Measurements from ENCODE around the gene OR51G2.

OR51G2 gene

DNA sequence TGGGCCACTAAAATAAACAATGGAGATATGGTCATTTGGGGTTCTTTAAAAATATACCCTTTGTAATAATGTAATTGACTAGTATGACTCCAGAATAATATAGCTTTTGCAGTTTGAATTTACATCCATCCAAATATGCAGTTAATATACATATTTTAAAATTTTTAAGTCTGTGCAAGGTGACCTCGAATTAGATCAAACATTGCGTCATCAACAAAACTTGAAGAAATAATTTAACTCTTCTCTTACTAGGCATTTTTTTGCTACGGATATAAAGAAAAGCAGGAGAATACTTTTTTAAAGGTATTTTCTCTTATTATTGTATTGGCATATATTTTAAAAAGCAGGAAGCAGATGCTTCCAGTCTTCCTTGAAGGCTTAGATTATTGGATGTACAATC is 17.6 kb upstream of the OR51G2 start:
- Mint-ChIP-seq H3K4me3 (no peak overlapping the region), H3K36me3 (ENCODE audit: low read depth) (no peaks in the 10 kb centered on the region), H3K9me3 (peaks cover 6% of the 10 kb centered on the region)

DNA sequence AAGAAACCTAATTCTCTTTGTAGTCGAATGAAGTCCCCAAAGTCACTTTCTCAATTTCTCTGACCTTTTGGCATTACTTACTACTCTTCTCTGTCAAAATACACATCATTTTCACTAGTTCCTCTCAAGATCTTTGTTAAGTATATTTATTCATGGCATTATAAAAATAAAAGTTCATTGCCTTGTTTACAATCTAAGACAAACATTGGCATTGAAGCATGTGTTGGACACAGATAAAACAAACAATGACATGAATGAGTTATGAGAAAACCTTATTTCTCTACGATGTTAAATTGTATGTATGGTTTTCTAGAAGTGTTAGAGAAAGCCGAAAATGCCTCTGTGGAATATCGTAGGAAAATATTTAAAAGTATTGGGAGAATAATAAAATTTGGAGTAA is 13.6 kb upstream of the OR51G2 start:
- H3K27me3 Mint-ChIP-seq (ENCODE audit: low read depth, poor library complexity), result peaks cover 6% of the 10 kb centered on the region
- no peak overlapping the region for H3K27ac Mint-ChIP-seq
- no peak for DNase-seq
- H3K36me3 Mint-ChIP-seq (ENCODE audit: low read depth), result no peaks in the 10 kb centered on the region
- TF ChIP-seq, protein P1, sequence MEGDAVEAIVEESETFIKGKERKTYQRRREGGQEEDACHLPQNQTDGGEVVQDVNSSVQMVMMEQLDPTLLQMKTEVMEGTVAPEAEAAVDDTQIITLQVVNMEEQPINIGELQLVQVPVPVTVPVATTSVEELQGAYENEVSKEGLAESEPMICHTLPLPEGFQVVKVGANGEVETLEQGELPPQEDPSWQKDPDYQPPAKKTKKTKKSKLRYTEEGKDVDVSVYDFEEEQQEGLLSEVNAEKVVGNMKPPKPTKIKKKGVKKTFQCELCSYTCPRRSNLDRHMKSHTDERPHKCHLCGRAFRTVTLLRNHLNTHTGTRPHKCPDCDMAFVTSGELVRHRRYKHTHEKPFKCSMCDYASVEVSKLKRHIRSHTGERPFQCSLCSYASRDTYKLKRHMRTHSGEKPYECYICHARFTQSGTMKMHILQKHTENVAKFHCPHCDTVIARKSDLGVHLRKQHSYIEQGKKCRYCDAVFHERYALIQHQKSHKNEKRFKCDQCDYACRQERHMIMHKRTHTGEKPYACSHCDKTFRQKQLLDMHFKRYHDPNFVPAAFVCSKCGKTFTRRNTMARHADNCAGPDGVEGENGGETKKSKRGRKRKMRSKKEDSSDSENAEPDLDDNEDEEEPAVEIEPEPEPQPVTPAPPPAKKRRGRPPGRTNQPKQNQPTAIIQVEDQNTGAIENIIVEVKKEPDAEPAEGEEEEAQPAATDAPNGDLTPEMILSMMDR (IDR thresholded peaks at IDR 0.05), result no peak
- H3K4me3 Mint-ChIP-seq, result no peak overlapping the region
- no peaks in the 10 kb centered on the region for H3K4me1 Mint-ChIP-seq
- H3K9me3 Mint-ChIP-seq, result peaks cover 6% of the 10 kb centered on the region

More for the DNA sequence above, 17.6 kb upstream of the OR51G2 start:
- Mint-ChIP-seq H3K27ac (no peak overlapping the region), H3K4me1 (peaks cover 14% of the 10 kb centered on the region), H3K27me3 (ENCODE audit: low read depth, poor library complexity) (peaks cover 10% of the 10 kb centered on the region)
- DNase-seq, result no peak
- TF ChIP-seq, protein P1 (IDR thresholded peaks at IDR 0.05), result no peak

DNA sequence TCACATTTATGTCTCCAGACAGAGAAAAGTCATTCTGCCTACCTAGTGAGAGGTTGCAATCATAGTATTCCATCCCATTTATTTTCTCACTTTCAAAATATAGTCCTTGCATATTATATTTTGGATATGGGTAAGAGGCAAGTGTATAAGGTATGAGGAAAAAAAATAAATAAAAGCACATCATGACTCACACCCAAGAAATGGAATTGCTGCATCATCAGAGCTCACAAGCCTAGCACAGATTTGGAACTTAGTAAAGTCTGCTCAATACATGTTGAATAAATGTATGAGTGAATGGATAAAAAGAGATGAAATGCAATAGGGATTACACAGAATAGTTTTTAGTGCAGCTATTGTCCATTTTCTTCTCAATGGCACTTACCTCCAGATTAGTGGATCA is 7.5 kb upstream of the OR51G2 start:
- TF ChIP-seq, protein P1 (IDR thresholded peaks at IDR 0.05), result no peak
- H3K27ac Mint-ChIP-seq, result no peak overlapping the region
- no peak overlapping the region for H3K4me3 Mint-ChIP-seq
- no peaks in the 10 kb centered on the region for H3K4me1 Mint-ChIP-seq
- DNase-seq, result no peak
- H3K36me3 Mint-ChIP-seq (ENCODE audit: low read depth), result no peaks in the 10 kb centered on the region
- no peaks in the 10 kb centered on the region for H3K9me3 Mint-ChIP-seq
- peaks cover 7% of the 10 kb centered on the region for H3K27me3 Mint-ChIP-seq (ENCODE audit: low read depth, poor library complexity)

DNA sequence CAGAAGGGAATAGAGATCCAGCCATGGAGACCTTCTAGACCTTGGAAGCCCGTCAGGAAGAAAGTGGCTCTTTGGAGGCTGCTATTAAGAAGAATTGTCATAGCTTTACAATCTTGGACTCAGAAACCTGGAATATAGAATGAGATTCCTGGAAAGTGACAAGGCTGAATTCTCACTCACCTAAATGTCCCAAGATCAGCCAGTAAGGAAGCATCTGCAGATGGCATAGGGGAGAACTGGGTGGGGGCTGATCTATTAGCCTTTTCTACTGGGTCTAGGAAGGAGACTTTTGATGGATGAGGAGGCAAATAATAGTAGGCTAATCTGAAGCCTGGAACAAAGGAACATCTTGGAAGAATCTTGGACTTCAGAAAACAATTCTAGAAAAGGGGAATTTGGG is 5.1 kb upstream of the OR51G2 start, which contains the start of gene OR51G1:
Gene OR51G1, minus strand, starts transcription at position 101 of the 400 bp plus-strand sequence. Its CDS starts 0 bp downstream, at position 101.
- Mint-ChIP-seq H3K27ac (no peak within 1 kb of the TSS), H3K27me3 (ENCODE audit: low read depth, poor library complexity) (peaks cover 6% of the 10 kb centered on the region), H3K9me3 (no peaks in the 10 kb centered on the region), H3K4me3 (no peak within 1 kb of the TSS), H3K4me1 (no peaks in the 10 kb centered on the region), H3K36me3 (ENCODE audit: low read depth) (no peaks in the 10 kb centered on the region)
- DNase-seq, result no peak
- TF ChIP-seq, protein P1 (IDR thresholded peaks at IDR 0.05), result no peak

DNA sequence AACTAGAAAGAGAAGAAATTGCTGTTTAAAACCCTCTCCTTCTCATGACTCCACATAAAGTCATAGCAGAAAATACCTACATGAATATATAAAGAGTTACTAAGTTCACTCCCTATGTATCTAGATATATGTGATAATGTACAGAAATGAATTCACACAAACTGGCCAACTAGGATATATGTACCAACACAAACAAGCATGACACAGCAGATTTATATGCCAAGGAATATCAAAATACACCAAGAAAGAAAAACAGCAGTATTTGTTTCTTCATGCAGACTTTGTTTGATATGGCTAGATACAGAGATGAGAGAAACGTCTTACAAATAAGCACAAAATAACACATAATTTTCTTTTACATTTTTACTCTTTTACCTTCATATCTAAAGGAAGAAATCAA is 3.2 kb upstream of the OR51G2 start:
- TF ChIP-seq, protein P1 (IDR thresholded peaks at IDR 0.05), result no peak
- Mint-ChIP-seq H3K27me3 (ENCODE audit: low read depth, poor library complexity) (peaks cover 6% of the 10 kb centered on the region), H3K4me1 (no peaks in the 10 kb centered on the region), H3K27ac (no peak overlapping the region), H3K9me3 (no peaks in the 10 kb centered on the region), H3K36me3 (ENCODE audit: low read depth) (no peaks in the 10 kb centered on the region), H3K4me3 (no peak overlapping the region)
- DNase-seq, result no peak

DNA sequence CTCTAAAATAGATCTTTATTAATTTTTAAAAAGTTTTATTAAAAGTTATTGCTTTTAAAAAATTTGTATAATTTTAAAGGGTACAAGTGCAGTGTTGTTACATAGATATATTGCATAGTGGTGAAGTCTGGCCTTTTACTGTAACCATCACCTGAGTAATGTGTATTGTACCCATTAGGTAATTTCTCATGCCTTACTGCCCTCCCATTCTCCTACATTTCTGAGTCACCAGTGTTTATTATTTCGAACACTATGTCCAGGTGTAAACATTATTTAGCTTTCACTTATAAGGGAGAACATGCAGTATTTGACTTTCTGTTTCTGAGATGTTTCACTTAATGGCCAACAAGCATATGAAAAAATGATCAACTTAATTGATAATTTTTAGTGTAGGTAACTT is 2.6 kb upstream of the OR51G2 start:
- peaks cover 6% of the 10 kb centered on the region for H3K27me3 Mint-ChIP-seq (ENCODE audit: low read depth, poor library complexity)
- H3K36me3 Mint-ChIP-seq (ENCODE audit: low read depth), result no peaks in the 10 kb centered on the region
- TF ChIP-seq, protein P1 (IDR thresholded peaks at IDR 0.05), result no peak
- H3K27ac Mint-ChIP-seq, result no peak overlapping the region
- DNase-seq, result no peak
- H3K4me3 Mint-ChIP-seq, result no peak overlapping the region
- no peaks in the 10 kb centered on the region for H3K9me3 Mint-ChIP-seq
- no peaks in the 10 kb centered on the region for H3K4me1 Mint-ChIP-seq

All from nephron progenitor cell (in vitro differentiated cells).